Fibroblast of skin of scalp (primary cell): ENCODE results near the gene CRADD.
A peak's percentile ranks its signal among the peaks of the same experiment; 100 is the strongest.
"Not testable (repeated sequence)": the region's sequence is repeated elsewhere in the genome, so short reads cannot be mapped to it uniquely, and the experiment has no call there.

Experiments
- DNase-seq: peaks from one replicate; pipeline ENCODE4 v3.0.0-alpha.2; 2013

Gene CRADD

GRCh38 chr12:93738199-93739058, 61.3 kb downstream of the CRADD start:
- DNase-seq, result no peak

GRCh38 chr12:93740751-93741150, 63.6 kb downstream of the CRADD start:
- DNase-seq, result no peak

DNA sequence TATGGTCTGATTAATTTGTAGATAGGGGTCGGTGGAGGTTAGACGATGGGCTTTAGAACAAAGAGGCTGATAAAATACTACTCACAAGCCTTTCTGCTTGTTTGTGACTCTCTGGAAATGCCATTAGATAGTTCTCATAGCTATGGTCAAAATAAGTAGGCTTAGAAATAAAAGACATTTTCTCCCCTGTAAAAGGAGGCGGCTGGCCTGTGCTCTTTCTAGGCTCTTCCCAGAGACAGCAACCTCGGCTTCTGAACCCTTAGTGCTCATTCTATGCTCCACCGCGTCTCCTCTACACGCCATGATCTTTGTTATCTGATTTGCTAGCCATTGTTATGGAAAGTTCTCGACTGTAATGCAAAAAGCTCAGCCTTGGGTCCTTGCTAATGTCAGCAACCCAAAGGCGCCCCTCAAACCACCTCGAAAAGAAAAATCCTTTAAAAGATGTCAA, 64.5 kb downstream of the CRADD start:
- DNase-seq, result no peak

GRCh38 chr12:93742110-93742934, 65.1 kb downstream of the CRADD start:
- peak; percentile 69 for DNase-seq

GRCh38 chr12:93743229-93743998, 66.2 kb downstream of the CRADD start:
- DNase-seq, result no peak

GRCh38 chr12:93743999-93744689, 67.0 kb downstream of the CRADD start:
- no peak for DNase-seq

DNA sequence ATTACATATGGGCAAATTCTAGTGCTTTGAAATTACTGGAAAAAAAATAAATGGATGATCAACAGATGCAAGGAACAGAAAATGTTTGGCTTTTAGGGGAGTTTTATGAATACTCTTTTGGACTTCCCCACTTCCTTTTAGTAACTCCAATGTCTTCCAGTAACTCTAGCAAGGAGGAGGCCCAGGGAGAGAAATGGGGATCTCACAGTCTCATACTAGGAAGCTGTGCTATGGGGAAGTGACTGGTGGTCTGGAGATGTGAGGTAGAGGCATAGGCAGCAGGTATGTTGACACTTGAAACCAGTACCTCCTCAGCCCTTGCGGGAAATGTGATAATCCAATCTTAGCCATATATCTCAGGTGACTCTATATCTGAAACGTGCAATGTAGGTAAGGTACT, 68.1 kb downstream of the CRADD start:
- no peak for DNase-seq

GRCh38 chr12:93746572-93747168, 69.5 kb downstream of the CRADD start:
- DNase-seq, result no peak

- no peak for DNase-seq
These were observed 71.7 kb downstream of the CRADD start for GRCh38 chr12:93748672-93749383.

DNA sequence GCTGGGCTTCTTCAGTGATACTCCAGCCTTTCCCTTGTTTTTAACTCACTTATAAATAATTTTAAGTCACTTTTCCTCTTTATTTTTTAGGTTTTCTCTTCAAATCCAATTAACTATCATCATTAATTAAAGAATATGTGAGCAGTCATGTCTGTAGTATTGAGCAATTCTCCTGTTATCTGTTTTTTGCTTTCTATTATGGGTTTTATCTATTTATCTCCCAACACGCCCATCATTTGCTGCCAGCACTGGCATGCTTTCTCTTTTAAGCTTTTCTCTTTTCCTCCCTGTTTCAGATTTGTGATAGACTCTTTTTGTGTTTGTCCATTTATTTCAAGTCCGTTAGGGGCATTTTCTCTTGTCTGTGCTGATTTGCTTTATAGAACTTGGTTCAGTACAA, 72.3 kb downstream of the CRADD start:
- DNase-seq, result no peak

- no peak for DNase-seq
These were observed 72.9 kb downstream of the CRADD start for GRCh38 chr12:93750056-93750455.

- DNase-seq, result peak; percentile 80
These were observed 74.9 kb downstream of the CRADD start for GRCh38 chr12:93751864-93752610.

- DNase-seq, result no peak
These were observed 76.1 kb downstream of the CRADD start for GRCh38 chr12:93753285-93753684.

DNA sequence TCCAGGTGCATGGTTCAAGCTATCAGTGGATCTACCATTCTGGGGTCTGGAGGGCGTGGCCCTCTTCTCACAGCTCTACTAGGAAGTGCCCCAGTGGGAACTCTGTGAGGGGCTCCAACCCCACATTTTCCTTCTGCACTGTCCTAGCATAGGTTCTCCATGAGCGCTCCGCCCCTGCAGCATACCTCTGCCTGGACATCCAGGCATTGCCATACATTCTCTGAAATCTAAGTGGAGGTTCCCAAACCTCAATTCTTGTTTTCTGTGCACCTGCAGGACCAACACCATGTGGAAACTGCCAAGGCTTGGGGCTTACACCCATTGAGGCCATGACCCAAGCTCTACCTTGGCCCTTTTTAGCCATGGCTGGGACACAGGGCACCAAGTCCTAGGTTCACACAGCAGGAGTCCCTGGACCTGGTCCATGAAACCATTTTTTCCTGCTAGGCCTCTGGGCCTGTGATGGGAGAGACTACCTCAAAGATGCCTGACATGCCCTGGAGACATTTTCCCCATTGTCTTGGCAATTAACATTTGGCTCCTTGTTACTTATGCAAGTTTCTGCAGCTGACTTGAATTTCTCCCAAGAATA, 76.8 kb downstream of the CRADD start:
- DNase-seq, result no peak

DNA sequence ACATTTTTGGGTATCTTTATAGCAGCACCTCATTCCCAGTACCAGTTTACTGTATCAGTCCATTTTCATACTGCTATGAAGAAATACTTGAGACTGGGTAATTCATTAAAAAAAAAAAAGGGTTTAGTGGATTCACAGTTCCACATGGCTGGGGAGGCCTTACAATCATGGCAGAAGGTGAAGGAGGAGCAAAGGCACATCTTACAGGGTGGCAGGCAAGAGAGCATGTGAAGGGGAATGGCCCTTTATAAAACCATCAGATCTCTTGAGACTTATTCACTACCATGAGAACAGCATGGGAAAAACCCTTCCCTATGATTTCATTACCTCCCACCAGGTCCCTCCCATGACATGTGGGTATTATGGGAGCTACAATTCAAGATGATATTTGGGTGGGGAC, 77.7 kb downstream of the CRADD start:
- DNase-seq, result not testable (repeated sequence)

GRCh38 chr12:93756288-93756687, 79.1 kb downstream of the CRADD start:
- DNase-seq, result no peak

DNA sequence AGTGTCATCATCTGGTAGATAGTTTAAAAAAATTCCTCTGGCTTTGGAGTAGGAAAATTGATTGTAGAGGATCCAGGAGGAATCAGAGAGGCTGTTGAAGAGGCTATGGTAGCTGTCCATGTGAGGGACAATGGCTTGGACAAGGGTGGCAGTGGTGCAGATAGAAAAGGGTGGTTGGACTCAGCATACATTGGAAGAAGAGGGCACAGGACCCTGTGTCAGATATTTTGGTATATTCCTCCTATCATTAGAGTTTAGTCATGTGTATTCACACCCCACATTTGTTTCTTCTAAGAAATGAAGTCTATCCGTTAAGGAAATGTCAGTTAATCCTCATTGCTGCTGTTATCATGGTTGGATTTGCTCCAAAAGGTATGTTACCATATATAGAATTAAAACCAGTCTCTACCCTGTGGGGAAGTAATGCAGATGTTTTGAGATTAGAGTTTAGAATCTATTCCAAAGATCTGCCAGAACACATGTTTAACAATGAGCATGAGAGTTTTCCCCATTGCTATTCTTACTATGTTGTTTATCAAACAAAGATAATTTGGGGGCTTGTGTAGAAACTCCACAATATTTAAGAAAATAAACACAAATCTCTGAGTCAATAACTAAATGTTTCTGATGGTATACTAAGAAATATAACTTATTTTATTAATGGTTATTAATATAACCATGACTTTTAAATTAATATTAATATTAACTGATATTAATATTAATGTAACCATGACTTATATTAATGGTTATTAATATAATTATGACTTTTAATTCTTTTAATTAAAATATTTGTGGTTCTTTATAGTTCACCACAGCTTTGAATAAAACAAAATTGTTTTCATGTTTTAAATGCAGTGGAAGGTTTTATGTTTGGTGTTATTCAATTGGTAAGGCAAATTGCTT, 80.9 kb downstream of the CRADD start:
- no peak for DNase-seq

DNA sequence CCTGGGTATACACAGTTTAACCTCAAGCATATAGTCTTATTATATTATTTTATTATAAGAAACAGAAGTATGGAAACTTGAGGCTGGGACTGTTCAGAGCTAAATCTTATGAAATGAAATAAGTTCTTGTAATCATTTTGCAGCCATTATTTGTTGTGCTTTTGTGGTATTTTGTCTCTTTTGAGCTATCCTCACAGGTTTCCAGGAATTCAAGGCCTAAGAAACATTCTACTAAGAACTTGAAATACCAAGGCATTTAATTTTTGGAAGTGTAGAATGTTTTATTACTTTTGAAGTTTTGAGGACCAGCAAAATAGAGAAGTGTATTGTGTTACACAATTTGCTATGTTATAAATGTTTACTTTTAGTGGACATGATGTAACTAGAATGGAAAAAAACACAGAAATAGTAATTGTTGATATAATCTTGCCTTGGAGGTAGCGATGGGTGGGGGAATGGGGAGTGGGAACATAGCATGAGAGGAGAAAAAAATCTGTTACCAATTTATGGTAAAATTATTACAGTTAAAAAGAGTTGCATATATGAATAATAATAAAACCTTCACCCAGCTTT, 81.7 kb downstream of the CRADD start:
- no peak for DNase-seq
